ENCODE results near the gene AHRR.
"Not testable (repeated sequence)": the region's sequence is repeated elsewhere in the genome, so short reads cannot be mapped to it uniquely, and the experiment has no call there.

Gene AHRR

GRCh38 chr5:372996-373709, 51.6 kb downstream of the AHRR start:
- peak overlapping the region in 3 of 7 experiments; percentile 31 to 46 (median 33) for H3K4me3 ChIP-seq

GRCh38 chr5:373710-374602, 52.4 kb downstream of the AHRR start:
- Histone ChIP-seq H3K4me3 (peak overlapping the region; percentile 20 to 46 (median 26)), H3K27ac (peak overlapping the region in 18 of 21 experiments; percentile 52 to 94 (median 78))

More at GRCh38 chr5:372996-373709, 51.6 kb downstream of the AHRR start:
- H3K27ac ChIP-seq, result peak overlapping the region in 16 of 21 experiments; percentile 25 to 94 (median 78)

GRCh38 chr5:374631-375335, 53.3 kb downstream of the AHRR start:
- Histone ChIP-seq H3K27ac (peak overlapping the region in 10 of 21 experiments; percentile 21 to 94 (median 82)), H3K4me3 (no peak overlapping the region)

- Histone ChIP-seq H3K4me3 (no peak overlapping the region), H3K27ac (peak overlapping the region in 4 of 21 experiments; percentile 14 to 94 (median 78))
Observed at GRCh38 chr5:375336-375920, 53.9 kb downstream of the AHRR start.

GRCh38 chr5:375921-376798, 54.6 kb downstream of the AHRR start:
- Histone ChIP-seq H3K27ac (peak overlapping the region in 2 of 21 experiments; percentile 16 to 67), H3K4me3 (no peak overlapping the region)

GRCh38 chr5:376799-377325, 55.3 kb downstream of the AHRR start:
- Histone ChIP-seq H3K27ac (peak overlapping the region in 3 of 21 experiments; percentile 52 to 67 (median 66)), H3K4me3 (no peak overlapping the region)

GRCh38 chr5:377326-377981, 55.9 kb downstream of the AHRR start:
- Histone ChIP-seq H3K27ac (peak overlapping the region in 4 of 21 experiments; percentile 44 to 67 (median 59)), H3K4me3 (no peak overlapping the region)

GRCh38 chr5:378301-378891, 56.9 kb downstream of the AHRR start:
- peak overlapping the region in 5 of 21 experiments; percentile 21 to 67 (median 52) for H3K27ac ChIP-seq
- H3K4me3 ChIP-seq, result no peak overlapping the region

- peak overlapping the region in 5 of 21 experiments; percentile 0 to 67 (median 39) for H3K27ac ChIP-seq
- H3K4me3 ChIP-seq, result no peak overlapping the region
Observed at GRCh38 chr5:378976-379742, 57.6 kb downstream of the AHRR start.

- Histone ChIP-seq H3K27ac (peak overlapping the region in 7 of 21 experiments; percentile 0 to 63 (median 47)), H3K4me3 (no peak overlapping the region)
Observed at GRCh38 chr5:380701-381309, 59.3 kb downstream of the AHRR start.

GRCh38 chr5:383066-383465, 61.6 kb downstream of the AHRR start:
- no peak overlapping the region for H3K4me3 ChIP-seq
- no peak overlapping the region for H3K27ac ChIP-seq

- Histone ChIP-seq H3K4me3 (no peak overlapping the region), H3K27ac (no peak overlapping the region)
Observed at GRCh38 chr5:383621-384020, 62.1 kb downstream of the AHRR start.

GRCh38 chr5:384576-384975, 63.1 kb downstream of the AHRR start:
- H3K27ac ChIP-seq, H3K4me3 ChIP-seq: not testable (repeated sequence)

GRCh38 chr5:385321-385720, 63.8 kb downstream of the AHRR start:
- Histone ChIP-seq H3K4me3 (no peak overlapping the region), H3K27ac (no peak overlapping the region)

GRCh38 chr5:386432-387341, 65.2 kb downstream of the AHRR start:
- H3K27ac ChIP-seq, result no peak overlapping the region
- no peak overlapping the region for H3K4me3 ChIP-seq
